Measurements from ENCODE around the gene BCL2L1.
"Not testable (repeated sequence)": the region's sequence is repeated elsewhere in the genome, so short reads cannot be mapped to it uniquely, and the experiment has no call there.

BCL2L1 gene

DNA sequence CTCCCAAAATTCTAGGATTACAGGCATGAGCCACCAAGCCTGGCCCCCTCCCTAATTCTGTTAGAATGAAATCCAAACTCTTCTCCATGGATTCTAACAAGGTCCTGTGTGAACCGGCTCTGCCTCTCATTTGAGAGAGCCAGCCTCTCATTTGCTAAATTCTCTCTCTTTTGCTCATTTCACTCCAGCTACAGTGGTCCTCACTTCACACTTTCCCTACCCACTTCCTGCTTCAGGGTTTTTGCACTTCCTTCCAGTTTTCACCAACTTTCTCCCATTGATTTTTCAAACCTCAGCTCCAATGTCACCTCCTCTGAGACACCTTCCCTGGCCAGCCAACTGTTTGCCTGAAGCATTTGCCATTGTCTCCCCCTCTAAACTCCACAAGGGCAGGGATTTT lies 79.8 kb downstream of the BCL2L1 start:
- DNase-seq, result no peak

DNA sequence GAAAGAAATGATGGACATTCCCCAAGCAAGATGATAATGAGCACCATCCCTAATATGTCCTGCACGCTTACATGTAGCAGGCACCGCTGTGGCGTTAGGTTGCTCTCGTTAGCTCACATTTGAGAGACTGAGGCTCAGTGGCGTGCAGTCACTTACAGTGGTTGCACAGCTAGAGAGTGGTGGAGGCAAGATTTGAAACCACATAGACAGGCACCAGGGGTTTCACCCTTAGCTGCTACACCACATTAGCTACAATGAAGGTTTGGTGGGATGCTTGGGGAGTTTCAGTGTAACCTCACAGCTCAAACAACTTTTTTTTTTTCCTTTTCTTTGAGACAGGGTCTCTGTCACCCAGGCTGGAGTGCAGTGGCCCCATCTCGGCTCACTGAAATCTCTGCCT lies 81.3 kb downstream of the BCL2L1 start:
- no peak for DNase-seq

DNA sequence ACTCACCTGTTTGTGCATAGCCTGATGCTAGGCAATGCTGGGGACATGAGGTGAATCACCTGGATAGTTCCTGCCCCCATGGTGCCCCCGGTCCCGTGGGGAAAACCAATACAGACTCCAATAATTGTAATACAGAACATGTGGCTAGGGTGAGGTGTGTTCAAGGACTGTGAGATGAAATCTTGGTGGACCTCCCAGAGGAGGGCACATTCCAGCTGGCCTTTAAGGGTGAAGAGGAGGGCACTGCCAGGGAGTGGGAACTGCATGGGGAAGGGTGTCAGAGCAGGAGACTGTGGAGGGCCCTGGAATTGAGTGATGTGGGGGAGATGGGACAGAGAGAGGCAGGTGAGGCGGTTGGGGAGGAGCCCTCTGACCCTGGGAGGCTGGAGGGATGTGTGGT lies 82.4 kb downstream of the BCL2L1 start:
- DNase-seq, result no peak

DNA sequence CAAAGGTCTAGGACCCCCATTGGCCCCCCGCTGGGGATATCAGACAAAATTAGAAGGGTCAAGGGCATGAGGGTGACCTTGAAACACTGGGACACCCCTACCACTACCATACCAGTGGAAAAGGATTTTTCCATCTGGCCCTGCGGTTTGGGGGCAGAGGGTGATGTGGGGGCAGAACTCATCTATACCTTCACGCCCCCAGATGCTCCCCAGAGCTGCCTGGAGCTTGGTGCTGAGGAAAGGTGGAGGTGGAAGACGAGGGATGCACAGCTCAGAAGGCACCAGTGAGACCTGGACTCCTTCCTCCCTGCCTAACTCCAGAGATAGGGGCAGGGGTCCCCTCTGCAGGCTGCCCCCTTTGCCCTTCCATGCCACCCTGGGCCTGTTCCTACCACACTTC lies 83.9 kb downstream of the BCL2L1 start:
- no peak for DNase-seq

DNA sequence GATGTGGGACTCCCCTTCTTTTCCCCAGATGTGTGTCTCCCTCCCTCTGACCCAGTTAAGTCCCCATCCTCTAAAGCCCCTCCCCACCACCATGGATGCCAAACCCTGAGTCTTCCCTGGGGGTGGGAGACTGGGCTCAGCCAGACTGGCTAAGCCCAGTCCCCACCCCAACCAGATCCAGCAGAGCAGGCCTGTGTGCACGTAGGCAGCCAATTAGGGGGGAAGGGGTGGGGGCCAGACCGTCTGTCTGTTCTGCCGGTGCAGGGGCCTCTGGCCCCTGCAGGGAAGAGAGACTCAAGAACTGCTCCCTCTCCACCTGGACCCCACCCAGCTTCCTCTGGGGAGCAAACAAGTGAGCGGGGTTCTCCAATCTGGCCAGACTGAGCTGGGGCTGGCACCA lies 84.4 kb downstream of the BCL2L1 start:
- DNase-seq, result no peak

DNA sequence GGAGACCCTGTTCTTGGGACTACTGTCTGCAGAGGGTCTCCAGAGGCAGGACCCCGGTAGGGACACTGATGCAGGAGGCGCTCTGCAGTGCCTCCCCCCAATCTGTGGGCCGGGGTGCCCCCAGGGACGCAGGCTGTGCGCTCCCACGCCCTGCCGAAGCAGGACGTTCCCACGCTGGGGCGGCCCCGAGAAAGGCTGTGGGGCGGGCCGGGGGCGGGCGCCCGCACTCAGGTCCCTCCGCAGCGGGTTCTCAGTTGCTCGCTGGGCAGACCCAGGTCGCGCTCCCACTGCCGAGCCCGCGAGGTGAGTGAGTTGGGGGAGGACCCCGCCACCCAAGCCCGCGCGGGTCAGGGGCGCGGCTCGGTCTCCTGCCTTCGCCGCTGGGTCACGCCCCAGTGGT lies 85.0 kb downstream of the BCL2L1 start, which contains the start of gene COX4I2:
Gene COX4I2 (plus strand): TSS at position 253 of the 400 bp plus-strand sequence. CDS start 1,106 bp downstream, outside the sequence.
- DNase-seq, result no peak

DNA sequence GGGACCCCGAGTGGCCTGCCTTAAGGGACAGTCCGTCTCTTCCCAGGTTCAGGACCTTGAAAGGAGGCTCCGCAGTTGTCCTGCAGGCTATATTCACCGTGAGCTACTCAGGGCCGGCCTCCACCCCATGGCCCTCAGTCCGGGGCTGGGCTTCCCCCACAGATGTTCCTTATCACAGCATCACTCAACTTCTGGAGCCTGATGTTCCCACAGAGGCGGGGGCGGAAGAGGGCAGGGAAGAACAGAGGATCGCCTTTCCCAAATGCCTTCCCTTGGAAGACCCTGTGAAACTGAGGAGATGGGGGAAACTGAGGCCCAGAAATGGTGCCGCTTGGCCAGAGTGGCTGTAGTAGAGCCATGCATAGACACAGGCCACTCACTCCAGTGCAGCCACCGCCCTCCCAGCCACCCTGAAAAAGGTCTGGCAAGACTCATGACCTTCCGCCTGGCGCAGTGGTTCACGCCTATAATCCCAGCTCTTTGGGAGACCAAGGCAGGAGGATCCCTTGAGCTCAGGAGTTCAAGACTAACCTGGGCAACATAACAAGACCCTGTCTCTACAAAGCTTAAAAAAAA lies 89.2 kb downstream of the BCL2L1 start:
- DNase-seq, result no peak

DNA sequence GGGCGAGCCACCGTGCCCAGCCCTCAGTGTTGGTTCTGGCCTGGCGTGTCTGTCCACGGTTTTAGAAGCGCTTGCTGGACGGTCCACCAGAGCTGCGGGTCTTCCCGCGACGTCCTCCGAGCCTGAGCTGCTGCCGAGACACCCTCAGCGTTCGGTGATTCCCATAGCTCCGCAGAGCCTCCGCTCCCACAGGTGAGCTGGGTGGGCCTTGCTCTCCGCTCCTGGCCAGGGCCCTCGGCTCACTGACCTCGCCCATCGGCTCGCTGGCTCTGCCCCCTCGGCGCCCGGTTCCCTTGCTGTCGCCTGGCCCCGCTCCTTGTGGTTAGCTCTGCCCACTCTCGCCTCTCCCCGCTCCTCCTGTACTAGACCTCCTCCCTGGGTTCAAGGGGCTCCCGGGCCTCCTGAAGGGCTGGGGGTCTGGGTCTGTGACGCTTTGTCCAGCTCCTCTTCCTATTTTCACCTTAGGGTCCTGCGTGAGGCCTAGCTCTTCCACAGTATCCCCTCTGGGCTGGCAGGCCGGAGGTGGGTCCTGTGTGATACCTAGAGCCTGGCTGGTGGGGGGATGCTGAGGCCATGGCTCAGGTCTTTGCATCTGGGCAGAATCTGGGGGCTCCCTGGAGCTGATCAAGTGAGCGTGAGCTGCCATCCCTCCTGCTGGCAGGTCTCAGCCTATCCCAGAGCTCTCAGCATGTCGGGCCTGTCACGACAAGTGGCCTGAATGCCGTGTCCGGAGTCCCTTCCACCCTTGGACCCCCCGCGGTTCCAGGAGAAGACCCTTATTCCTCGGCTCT lies 89.9 kb downstream of the BCL2L1 start:
- DNase-seq, result no peak

DNA sequence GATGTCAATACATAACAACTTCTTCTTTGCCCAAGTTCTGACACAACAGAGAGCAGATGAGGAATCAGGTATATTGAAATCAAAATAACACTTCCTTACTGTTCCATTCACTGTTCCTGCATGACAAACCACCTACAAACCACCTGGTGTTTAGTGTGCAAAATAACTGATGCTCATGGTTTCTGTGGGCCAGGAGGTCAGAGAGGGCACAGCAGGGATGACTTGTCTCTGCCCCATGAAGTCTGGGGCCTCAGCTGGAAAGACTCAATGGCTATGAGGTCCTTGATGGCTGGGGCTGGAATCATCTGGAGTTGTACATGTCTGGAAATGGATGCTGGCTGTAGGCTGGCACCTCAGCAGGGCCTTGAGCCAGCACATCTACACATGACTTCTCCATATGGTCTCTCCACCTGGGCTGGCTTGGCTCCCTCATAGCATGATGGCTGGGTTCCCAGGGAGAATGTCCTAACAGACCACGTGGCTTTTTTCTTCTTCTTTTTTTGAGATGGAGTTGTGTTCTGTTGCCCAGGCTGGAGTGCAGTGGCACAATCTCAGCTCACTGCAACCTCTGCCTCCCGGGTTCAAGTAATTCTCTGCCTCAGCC lies 92.4 kb downstream of the BCL2L1 start:
- no peak for DNase-seq

DNA sequence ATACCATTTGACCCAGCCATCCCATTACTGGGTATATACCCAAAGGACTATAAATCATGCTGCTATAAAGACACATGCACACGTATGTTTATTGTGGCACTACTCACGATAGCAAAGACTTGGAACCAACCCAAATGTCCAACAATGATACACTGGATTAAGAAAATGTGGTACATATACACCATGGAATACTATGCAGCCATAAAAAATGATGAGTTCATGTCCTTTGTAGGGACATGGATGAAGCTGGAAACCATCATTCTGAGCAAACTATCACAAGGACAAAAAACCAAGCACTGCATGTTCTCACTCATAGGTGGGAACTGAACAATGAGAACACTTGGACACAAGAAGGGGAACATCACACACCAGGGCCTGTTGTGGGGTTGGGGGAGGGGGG lies 94.6 kb downstream of the BCL2L1 start:
- not testable (repeated sequence) for DNase-seq

DNA sequence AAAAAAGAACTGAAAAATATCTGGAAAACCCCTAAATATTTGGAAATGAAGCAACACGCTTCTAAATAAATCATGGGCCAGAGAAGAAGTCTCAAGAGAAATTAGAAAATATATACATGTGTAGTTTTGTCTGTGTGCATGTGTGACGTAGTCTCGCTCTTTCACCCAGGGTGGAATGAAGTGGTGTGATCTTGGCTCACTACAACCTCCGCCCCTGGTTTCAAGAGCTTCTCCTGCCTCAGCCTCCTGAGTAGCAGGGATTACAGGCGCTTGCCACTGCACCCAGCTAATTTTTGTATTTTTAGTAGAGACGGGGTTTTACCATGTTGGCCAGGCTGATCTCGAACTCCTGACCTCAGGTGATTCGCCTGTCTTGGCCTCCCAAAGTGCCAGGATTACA lies 96.1 kb downstream of the BCL2L1 start:
- not testable (repeated sequence) for DNase-seq

DNA sequence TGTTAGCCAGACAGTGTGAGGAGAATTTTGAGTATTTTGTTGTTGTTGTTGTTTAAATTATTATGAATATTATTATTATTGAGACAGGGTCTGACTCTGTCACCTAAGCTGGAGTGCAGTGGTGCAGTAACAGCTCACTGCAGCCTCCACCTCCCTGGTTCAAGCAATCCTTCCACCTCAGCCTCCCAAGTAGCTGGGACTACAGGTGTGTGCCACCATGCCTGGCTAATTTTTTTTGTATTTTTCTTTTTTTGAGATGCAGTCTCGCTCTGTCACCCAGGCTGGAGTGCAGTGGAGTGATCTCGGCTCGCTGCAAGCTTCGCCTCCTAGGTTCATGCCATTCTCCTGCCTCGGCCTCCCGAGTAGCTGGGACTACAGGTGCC lies 99.6 kb downstream of the BCL2L1 start:
- DNase-seq, result not testable (repeated sequence)

DNA sequence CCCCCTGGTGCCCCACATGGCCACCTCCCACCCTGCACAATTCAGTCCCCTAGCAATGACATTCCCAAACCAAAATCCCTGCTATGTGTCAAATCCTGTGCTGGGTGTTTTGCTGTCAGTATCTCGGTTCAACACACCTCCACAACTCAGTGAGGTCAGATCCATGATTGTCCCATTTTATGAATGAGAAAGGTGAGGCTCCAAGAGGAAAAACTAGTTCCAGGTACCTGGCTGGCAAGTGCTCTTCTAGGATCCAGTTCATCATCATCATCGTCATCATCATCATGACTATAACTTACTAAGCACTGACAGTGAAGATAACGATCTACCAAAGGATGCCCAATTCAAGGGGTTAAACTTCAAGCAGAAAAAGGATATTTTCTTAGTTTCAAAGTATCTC lies 102.4 kb downstream of the BCL2L1 start:
- DNase-seq, result no peak

DNA sequence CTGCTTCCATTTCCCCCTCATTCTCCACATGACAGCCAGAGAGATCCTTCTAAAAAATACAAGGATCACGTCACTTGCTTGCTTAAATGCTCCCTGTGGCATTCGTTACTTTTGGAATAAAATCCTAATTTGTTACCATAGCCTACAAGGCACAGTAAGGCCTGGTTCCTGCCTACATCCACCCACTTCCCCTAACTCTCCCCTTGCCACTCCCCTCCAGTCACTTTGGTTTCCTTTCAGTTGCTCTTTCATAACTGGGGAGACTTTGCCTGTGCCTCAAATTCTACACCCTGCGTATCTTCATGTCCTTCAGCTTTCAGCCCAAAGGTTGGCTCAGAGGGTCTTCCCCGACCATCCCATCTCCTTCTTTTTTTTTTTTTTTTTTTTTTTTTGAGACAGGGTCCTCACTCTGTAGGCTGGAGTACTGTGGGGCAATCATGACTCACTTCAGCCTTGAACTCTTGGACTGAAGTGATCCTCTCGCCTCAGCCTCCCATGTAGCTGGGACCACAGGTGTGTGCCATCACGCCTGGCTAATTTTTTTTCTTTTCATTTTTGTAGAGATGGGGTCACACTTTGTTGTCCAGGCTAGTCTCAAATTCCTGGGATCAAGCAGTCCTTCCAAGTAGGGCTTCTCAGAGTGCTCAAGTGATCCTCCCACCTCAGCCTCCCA lies 105.1 kb downstream of the BCL2L1 start:
- DNase-seq, result no peak

DNA sequence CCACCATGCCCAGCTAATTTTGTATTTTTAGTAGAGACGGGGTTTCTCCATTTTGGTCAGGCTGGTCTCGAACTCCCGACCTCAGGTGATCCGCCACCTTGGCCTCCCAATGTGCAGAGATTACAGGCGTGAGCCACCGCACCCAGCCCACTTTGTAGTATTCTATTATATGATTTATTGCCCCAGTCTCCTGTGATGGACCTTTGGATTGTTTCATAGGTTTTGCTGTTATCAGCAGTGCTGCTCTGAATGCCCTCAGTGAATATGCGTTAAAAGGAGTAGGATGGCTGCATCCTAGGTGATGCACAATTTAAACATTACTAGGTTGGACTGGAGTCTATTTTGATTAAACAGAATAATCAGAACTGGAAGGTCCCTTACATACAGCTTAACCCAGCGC lies 107.3 kb downstream of the BCL2L1 start:
- no peak for DNase-seq

Measured in NCI-H1105 (cell line).